Measurements from ENCODE around the gene RAB28.

The RAB28 gene

DNA sequence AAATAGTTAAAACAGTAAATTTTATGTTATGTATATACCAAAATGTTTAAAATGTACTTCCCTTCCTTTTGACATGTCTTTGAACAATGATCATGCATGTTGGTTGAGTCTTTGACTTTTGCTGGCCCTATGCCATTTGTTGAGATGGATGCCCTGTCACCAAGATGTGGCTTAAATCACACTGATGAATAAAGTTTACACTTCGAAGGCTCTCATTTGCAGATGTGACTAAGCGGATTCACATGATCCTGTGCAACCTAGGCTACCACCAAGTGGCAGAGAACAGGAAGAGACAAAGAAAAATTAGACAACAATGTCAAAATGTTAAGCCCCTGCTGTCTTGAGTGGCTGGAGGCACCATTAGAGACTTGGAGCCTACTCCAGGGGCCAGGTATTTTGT, 139.9 kb downstream of the RAB28 start (continued):
- TF ChIP-seq, protein P1, sequence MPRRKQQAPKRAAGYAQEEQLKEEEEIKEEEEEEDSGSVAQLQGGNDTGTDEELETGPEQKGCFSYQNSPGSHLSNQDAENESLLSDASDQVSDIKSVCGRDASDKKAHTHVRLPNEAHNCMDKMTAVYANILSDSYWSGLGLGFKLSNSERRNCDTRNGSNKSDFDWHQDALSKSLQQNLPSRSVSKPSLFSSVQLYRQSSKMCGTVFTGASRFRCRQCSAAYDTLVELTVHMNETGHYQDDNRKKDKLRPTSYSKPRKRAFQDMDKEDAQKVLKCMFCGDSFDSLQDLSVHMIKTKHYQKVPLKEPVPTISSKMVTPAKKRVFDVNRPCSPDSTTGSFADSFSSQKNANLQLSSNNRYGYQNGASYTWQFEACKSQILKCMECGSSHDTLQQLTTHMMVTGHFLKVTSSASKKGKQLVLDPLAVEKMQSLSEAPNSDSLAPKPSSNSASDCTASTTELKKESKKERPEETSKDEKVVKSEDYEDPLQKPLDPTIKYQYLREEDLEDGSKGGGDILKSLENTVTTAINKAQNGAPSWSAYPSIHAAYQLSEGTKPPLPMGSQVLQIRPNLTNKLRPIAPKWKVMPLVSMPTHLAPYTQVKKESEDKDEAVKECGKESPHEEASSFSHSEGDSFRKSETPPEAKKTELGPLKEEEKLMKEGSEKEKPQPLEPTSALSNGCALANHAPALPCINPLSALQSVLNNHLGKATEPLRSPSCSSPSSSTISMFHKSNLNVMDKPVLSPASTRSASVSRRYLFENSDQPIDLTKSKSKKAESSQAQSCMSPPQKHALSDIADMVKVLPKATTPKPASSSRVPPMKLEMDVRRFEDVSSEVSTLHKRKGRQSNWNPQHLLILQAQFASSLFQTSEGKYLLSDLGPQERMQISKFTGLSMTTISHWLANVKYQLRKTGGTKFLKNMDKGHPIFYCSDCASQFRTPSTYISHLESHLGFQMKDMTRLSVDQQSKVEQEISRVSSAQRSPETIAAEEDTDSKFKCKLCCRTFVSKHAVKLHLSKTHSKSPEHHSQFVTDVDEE (CRISPR knock-in tag; IDR thresholded peaks at IDR 0.05): no peak
- TF ChIP-seq, protein P2, sequence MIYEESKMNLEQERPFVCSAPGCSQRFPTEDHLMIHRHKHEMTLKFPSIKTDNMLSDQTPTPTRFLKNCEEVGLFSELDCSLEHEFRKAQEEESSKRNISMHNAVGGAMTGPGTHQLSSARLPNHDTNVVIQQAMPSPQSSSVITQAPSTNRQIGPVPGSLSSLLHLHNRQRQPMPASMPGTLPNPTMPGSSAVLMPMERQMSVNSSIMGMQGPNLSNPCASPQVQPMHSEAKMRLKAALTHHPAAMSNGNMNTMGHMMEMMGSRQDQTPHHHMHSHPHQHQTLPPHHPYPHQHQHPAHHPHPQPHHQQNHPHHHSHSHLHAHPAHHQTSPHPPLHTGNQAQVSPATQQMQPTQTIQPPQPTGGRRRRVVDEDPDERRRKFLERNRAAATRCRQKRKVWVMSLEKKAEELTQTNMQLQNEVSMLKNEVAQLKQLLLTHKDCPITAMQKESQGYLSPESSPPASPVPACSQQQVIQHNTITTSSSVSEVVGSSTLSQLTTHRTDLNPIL (CRISPR knock-in tag; IDR thresholded peaks at IDR 0.05; ENCODE audit: low read depth): no peak

DNA sequence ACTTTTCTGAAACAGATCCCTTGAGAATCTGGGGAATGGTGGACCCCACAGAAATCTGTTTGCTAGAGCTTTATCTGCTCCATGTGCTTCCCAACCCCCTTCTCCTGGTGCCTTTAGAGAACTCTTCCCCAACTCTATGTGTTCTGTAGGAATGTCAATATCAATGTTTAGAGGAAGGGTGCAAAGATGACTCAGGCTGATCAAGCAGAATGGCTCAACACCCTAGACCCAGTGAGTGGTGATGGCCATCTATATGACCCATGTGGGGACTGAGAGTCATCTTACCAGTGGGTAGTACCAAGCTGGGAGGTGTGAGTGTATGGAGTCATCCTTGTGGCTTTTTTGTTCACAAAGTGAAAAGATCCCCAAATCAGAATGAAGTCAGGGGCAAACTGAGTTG, 143.5 kb downstream of the RAB28 start:
- ATAC-seq: no peak
- TF ChIP-seq, protein P1 (CRISPR knock-in tag; IDR thresholded peaks at IDR 0.05): no peak
- TF ChIP-seq BACH2 (CRISPR knock-in tag; IDR thresholded peaks at IDR 0.05; ENCODE audit: borderline replicate concordance) (no peak), OSR1 (CRISPR knock-in tag; IDR thresholded peaks at IDR 0.05) (no peak), GLIS3 (CRISPR knock-in tag; IDR thresholded peaks at IDR 0.05) (no peak), ZC3H10 (CRISPR knock-in tag; IDR thresholded peaks at IDR 0.05) (no peak), CSDC2 (CRISPR knock-in tag; IDR thresholded peaks at IDR 0.05) (no peak), ESRRG (CRISPR knock-in tag; IDR thresholded peaks at IDR 0.05) (no peak), TCF4 (CRISPR knock-in tag; IDR thresholded peaks at IDR 0.05; ENCODE audit: borderline replicate concordance) (no peak), ZNF8 (CRISPR knock-in tag; IDR thresholded peaks at IDR 0.05) (no peak), ARNTL (CRISPR knock-in tag; IDR thresholded peaks at IDR 0.05; ENCODE audit: borderline replicate concordance, low read depth) (no peak), RARB (CRISPR knock-in tag; IDR thresholded peaks at IDR 0.05) (no peak), ZNF565 (CRISPR knock-in tag; conservative IDR thresholded peaks at IDR 0.05; ENCODE audit: low read depth) (no peak), PPARA (CRISPR knock-in tag; IDR thresholded peaks at IDR 0.05; ENCODE audit: borderline replicate concordance) (no peak)
- TF ChIP-seq, protein P3, sequence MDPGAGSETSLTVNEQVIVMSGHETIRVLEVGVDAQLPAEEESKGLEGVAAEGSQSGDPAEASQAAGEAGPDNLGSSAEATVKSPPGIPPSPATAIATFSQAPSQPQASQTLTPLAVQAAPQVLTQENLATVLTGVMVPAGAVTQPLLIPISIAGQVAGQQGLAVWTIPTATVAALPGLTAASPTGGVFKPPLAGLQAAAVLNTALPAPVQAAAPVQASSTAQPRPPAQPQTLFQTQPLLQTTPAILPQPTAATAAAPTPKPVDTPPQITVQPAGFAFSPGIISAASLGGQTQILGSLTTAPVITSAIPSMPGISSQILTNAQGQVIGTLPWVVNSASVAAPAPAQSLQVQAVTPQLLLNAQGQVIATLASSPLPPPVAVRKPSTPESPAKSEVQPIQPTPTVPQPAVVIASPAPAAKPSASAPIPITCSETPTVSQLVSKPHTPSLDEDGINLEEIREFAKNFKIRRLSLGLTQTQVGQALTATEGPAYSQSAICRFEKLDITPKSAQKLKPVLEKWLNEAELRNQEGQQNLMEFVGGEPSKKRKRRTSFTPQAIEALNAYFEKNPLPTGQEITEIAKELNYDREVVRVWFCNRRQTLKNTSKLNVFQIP (CRISPR knock-in tag; IDR thresholded peaks at IDR 0.05; ENCODE audit: borderline replicate concordance, low read depth): no peak
- TF ChIP-seq, protein P2 (CRISPR knock-in tag; IDR thresholded peaks at IDR 0.05; ENCODE audit: low read depth): no peak
- TF ChIP-seq, protein P4, sequence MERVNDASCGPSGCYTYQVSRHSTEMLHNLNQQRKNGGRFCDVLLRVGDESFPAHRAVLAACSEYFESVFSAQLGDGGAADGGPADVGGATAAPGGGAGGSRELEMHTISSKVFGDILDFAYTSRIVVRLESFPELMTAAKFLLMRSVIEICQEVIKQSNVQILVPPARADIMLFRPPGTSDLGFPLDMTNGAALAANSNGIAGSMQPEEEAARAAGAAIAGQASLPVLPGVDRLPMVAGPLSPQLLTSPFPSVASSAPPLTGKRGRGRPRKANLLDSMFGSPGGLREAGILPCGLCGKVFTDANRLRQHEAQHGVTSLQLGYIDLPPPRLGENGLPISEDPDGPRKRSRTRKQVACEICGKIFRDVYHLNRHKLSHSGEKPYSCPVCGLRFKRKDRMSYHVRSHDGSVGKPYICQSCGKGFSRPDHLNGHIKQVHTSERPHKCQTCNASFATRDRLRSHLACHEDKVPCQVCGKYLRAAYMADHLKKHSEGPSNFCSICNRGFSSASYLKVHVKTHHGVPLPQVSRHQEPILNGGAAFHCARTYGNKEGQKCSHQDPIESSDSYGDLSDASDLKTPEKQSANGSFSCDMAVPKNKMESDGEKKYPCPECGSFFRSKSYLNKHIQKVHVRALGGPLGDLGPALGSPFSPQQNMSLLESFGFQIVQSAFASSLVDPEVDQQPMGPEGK (CRISPR knock-in tag; IDR thresholded peaks at IDR 0.05; ENCODE audit: borderline replicate concordance): no peak

DNA sequence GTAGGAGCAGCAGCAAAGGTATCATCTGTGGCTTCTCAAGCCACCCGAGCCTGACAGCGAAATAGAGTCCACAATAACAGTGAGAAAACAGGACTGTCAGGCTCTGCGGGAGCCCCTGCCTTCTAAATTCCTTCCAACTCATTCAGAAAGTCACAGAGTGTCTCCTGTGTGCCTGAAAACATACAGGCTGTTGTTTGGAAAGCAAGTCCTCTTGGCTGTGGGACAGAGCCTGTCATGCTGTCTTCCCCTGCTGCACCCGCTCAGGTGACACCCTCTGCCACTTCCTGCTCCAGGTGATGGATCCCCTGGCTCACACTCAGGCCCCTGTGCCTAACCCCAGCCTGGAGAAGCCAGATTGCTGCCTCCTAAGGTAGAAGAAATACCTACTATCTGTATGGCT, 152.3 kb downstream of the RAB28 start:
- ATAC-seq: no peak
- TF ChIP-seq PPARA (CRISPR knock-in tag; IDR thresholded peaks at IDR 0.05; ENCODE audit: borderline replicate concordance) (no peak), ZFP3 (CRISPR knock-in tag; IDR thresholded peaks at IDR 0.05) (no peak), ZNF565 (CRISPR knock-in tag; conservative IDR thresholded peaks at IDR 0.05; ENCODE audit: low read depth) (no peak), SNAI2 (CRISPR knock-in tag; IDR thresholded peaks at IDR 0.05) (no peak), RARB (CRISPR knock-in tag; IDR thresholded peaks at IDR 0.05) (no peak), ARNTL (CRISPR knock-in tag; IDR thresholded peaks at IDR 0.05; ENCODE audit: borderline replicate concordance, low read depth) (no peak), GLIS3 (CRISPR knock-in tag; IDR thresholded peaks at IDR 0.05) (no peak), ZFP30 (CRISPR knock-in tag; IDR thresholded peaks at IDR 0.05) (no peak), CSDC2 (CRISPR knock-in tag; IDR thresholded peaks at IDR 0.05) (no peak), OSR1 (CRISPR knock-in tag; IDR thresholded peaks at IDR 0.05) (no peak), ZNF70 (CRISPR knock-in tag; IDR thresholded peaks at IDR 0.05) (no peak)
- TF ChIP-seq, protein P1 (CRISPR knock-in tag; IDR thresholded peaks at IDR 0.05): no peak
- TF ChIP-seq, protein P4 (CRISPR knock-in tag; IDR thresholded peaks at IDR 0.05; ENCODE audit: borderline replicate concordance): no peak
